IPS DF 19.7 (cell line): ENCODE data around the gene MAL.
"Not testable (repeated sequence)": the region's sequence is repeated elsewhere in the genome, so short reads cannot be mapped to it uniquely, and the experiment has no call there.

Experiments
- DNase-seq: peaks from one replicate; pipeline ENCODE4 v3.0.0-alpha.2; 2013; ENCODE audit warnings: low read depth, low spot score

Gene MAL

DNA sequence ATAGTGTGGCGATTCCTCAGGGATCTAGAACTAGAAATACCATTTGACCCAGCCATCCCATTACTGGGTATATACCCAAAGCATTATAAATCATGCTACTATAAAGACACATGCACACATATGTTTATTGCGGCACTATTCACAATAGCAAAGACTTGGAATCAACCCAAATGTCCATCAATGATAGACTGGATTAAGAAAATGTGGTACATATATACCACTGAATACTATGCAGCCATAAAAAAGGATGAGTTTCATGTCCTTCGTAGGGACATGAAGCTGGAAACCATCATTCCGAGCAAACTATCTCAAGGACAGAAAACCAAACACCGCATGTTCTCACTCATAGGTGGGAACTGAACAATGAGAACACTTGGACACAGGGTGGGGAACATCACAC, 72.8 kb downstream of the MAL start:
- DNase-seq: not testable (repeated sequence)

- no peak for DNase-seq
These were observed 74.4 kb downstream of the MAL start for GRCh38 chr2:95099910-95100309.
